ENCODE data around the gene ANKFY1.

Gene ANKFY1

GRCh38 chr17:4267402-4267801 is 3.6 kb upstream of the ANKFY1 start:
- Histone ChIP-seq H3K27ac (ENCODE audit: low read length) (no peak overlapping the region), H3K36me3 (replicated peaks; ENCODE audit: insufficient read depth, low read length) (peaks cover 6% of the 10 kb centered on the region; the same call in 1 of the 2 replicates)

GRCh38 chr17:4266550-4266949 is 2.8 kb upstream of the ANKFY1 start:
- no peaks in the 10 kb centered on the region for H3K36me3 ChIP-seq (replicated peaks; ENCODE audit: insufficient read depth, low read length)
- peaks cover 31% of the 10 kb centered on the region for H3F3A ChIP-seq (ENCODE audit: insufficient read depth, low read length)

More at GRCh38 chr17:4267402-4267801, 3.6 kb upstream of the ANKFY1 start:
- TF ChIP-seq CTCF (IDR thresholded peaks at IDR 0.05; ENCODE audit: low read length) = no peak
- TF ChIP-seq EZH2 (optimal IDR thresholded peaks at IDR 0.05; ENCODE audit: low read depth, low read length) = no peak
- TF ChIP-seq EZH2phosphoT487 (IDR thresholded peaks at IDR 0.05; ENCODE audit: low read length) = no peak
- no peaks in the 10 kb centered on the region for H3K9me2 ChIP-seq (replicated peaks; ENCODE audit: insufficient read depth, low read length)
- H3K9me3 ChIP-seq (replicated peaks; ENCODE audit: insufficient read depth, low read length) = no peaks in the 10 kb centered on the region
- H3K4me2 ChIP-seq (ENCODE audit: low read depth, low read length) = no peak overlapping the region
- peaks cover 21% of the 10 kb centered on the region for H3K79me2 ChIP-seq (ENCODE audit: low read length)
- no peak overlapping the region for H3K4me3 ChIP-seq (ENCODE audit: low read length)
- H3K4me1 ChIP-seq (ENCODE audit: low read length) = peaks cover 6% of the 10 kb centered on the region; the same call in 1 of the 2 replicates
- no peak for DNase-seq
- no peak overlapping the region for H2AFZ ChIP-seq (ENCODE audit: low read length)
- no peaks in the 10 kb centered on the region for H4K20me1 ChIP-seq (ENCODE audit: insufficient read depth, low read length)
- no peaks in the 10 kb centered on the region for H3K27me3 ChIP-seq (replicated peaks; ENCODE audit: insufficient read depth, low read length)
- H3K9ac ChIP-seq (ENCODE audit: low read length) = no peak overlapping the region
- H3F3A ChIP-seq (ENCODE audit: insufficient read depth, low read length) = peaks cover 31% of the 10 kb centered on the region

GRCh38 chr17:4262703-4263102 is 1.1 kb downstream of the ANKFY1 start:
- TF ChIP-seq CTCF (IDR thresholded peaks at IDR 0.05; ENCODE audit: low read length) (no peak), EZH2phosphoT487 (IDR thresholded peaks at IDR 0.05; ENCODE audit: low read length) (no peak), EZH2 (optimal IDR thresholded peaks at IDR 0.05; ENCODE audit: low read depth, low read length) (no peak)
- Histone ChIP-seq H3K36me3 (replicated peaks; ENCODE audit: insufficient read depth, low read length) (peaks cover 5% of the 10 kb centered on the region; the same call in 1 of the 2 replicates), H3K79me2 (ENCODE audit: low read length) (peaks cover 64% of the 10 kb centered on the region), H3K9me3 (replicated peaks; ENCODE audit: insufficient read depth, low read length) (no peaks in the 10 kb centered on the region), H3F3A (ENCODE audit: insufficient read depth, low read length) (peaks cover 30% of the 10 kb centered on the region), H3K4me3 (ENCODE audit: low read length) (peak overlapping the region; percentile 98), H3K4me1 (ENCODE audit: low read length) (peaks cover 6% of the 10 kb centered on the region; the same call in 1 of the 2 replicates), H4K20me1 (ENCODE audit: insufficient read depth, low read length) (no peaks in the 10 kb centered on the region), H3K27me3 (replicated peaks; ENCODE audit: insufficient read depth, low read length) (no peaks in the 10 kb centered on the region), H2AFZ (ENCODE audit: low read length) (peak overlapping the region; percentile 85; the same call in 1 of the 2 replicates), H3K4me2 (ENCODE audit: low read depth, low read length) (peak overlapping the region; percentile 98), H3K27ac (ENCODE audit: low read length) (peak overlapping the region; percentile 28; the same call in 1 of the 2 replicates), H3K9me2 (replicated peaks; ENCODE audit: insufficient read depth, low read length) (no peaks in the 10 kb centered on the region), H3K9ac (ENCODE audit: low read length) (peak overlapping the region; percentile 98)
- no peak for DNase-seq

More at GRCh38 chr17:4266550-4266949, 2.8 kb upstream of the ANKFY1 start:
- Histone ChIP-seq H3K4me1 (ENCODE audit: low read length) (peaks cover 6% of the 10 kb centered on the region; the same call in 1 of the 2 replicates), H3K4me3 (ENCODE audit: low read length) (no peak overlapping the region), H3K4me2 (ENCODE audit: low read depth, low read length) (no peak overlapping the region), H2AFZ (ENCODE audit: low read length) (no peak overlapping the region), H3K27ac (ENCODE audit: low read length) (no peak overlapping the region), H3K9ac (ENCODE audit: low read length) (no peak overlapping the region), H3K27me3 (replicated peaks; ENCODE audit: insufficient read depth, low read length) (no peaks in the 10 kb centered on the region), H4K20me1 (ENCODE audit: insufficient read depth, low read length) (no peaks in the 10 kb centered on the region), H3K9me3 (replicated peaks; ENCODE audit: insufficient read depth, low read length) (no peaks in the 10 kb centered on the region), H3K79me2 (ENCODE audit: low read length) (peaks cover 30% of the 10 kb centered on the region), H3K9me2 (replicated peaks; ENCODE audit: insufficient read depth, low read length) (no peaks in the 10 kb centered on the region)
- TF ChIP-seq EZH2phosphoT487 (IDR thresholded peaks at IDR 0.05; ENCODE audit: low read length) (no peak), CTCF (IDR thresholded peaks at IDR 0.05; ENCODE audit: low read length) (no peak), EZH2 (optimal IDR thresholded peaks at IDR 0.05; ENCODE audit: low read depth, low read length) (no peak)
- DNase-seq = no peak
